Renal cortical epithelial cell (primary cell): ENCODE measurements around the gene KCNMB1. TPM values are rescaled to one million over a fixed set of nuclear protein-coding genes. Genes with fewer than 3 reads are reported as not detected.

Experiments used
- DNase-seq: peaks from one replicate; pipeline ENCODE4 v3.0.0-alpha.2; 2011; ENCODE audit warnings: low read depth
- total RNA-seq: library from RNA; depleted of rRNA; stranded (reverse); fragments of >200 nt; gene quantifications from 2 replicates; pipeline ENCODE4 v1.2.3, GENCODE V29; 2014

KCNMB1 gene
- total RNA-seq, 1 donor from 2014 or later = not detected

GRCh38 chr5:170414786-170415185 lies 25.6 kb upstream of the KCNMB1 start:
- no peak for DNase-seq

DNA sequence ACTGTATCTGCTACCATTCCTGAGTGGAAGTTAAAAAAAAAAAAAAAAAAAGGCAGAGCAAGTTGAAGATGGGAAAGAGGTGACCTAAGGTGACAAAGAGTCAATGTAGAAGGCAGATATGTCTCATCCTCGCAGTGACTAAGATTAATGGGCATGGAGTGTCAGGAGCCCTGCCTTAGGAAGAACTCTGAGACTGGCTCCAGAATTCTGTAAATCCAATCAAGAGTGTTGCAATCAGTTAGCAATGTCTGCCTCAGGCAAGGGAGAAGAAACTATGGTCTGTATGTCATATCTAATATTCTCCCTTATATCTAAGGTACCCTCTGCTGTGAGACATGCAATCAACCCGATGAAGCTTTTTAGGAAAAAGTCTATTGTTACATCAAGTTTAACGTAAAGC lies 24.7 kb upstream of the KCNMB1 start:
- no peak for DNase-seq

GRCh38 chr5:170411100-170411499 lies 21.9 kb upstream of the KCNMB1 start:
- DNase-seq = no peak

GRCh38 chr5:170410401-170410800 lies 21.2 kb upstream of the KCNMB1 start:
- DNase-seq = no peak

DNA sequence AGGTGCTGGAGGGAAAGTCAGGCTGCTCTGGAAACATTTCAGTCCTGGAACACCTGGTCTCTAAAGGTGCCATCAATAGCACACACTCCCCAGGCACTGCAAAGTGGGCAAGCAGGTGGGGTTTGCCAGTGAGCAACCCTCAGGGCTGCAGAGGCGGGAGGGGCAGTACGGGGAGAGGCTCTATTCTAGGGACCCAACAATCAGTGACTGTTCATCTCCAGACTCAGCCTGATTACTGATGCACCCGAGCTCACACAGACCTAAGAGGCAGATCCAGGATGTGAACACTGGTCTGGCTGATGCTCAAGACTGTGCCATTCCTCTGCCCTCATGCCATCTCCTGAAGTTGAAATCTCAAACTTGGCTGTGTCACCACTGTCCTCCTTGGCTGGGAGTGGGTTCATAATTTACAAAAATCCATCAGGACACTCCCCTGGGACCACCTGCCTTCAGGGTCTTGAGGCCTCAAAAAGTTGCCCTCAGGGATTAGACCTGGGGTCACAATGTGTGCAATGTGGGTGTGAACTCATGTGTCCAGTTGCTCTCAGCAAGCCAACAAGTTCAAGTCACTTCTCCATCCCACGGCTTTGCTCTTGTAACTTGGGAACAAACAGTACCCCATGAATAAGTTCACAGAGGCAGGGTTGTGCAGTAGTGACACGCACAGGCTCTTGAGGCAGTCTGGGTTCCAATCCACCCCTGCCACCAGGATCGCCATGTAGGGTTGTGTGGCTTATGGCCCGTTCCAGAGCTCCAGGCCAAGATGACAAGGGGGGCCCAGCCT lies 19.9 kb upstream of the KCNMB1 start:
- DNase-seq = no peak

- DNase-seq = no peak
Observed at GRCh38 chr5:170408226-170408625, 19.1 kb upstream of the KCNMB1 start.

DNA sequence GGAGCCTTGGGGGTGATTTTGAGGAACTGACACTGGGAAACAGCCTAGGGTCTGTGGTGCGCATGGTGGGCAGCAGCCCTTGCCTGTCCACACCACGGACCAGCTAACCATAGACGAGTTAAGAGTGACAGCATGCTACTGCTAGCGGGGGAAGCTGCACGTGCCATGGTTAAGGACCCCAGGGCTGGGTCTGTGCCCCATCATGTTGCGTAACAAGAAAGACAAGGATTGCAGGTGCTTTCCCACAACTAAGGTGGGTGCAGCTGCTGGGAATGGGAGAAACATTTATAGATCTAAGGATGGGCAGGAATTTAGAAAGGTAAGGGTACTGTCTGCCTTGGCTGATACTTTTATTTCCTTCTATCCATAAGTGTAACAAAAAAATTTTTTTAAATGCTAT lies 17.9 kb upstream of the KCNMB1 start:
- DNase-seq = no peak

DNA sequence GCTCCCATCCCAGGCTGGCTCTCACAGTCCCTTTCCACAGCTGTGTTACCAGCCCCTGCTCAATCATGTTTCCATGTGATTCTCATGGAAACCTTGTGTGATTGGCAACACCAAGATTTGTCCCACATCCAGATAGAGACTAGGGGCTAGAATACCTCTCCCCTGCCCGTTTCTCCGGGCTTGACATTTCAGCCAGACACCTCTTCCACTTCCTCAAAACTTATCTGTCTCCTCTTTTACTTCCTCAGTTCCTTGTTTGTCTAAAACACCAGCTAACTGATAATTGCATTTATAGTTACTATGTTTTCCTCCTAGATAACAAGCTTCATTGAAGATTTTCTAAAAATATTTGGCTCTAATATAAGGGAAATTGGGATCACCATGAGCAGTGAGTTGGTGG lies 16.6 kb upstream of the KCNMB1 start:
- no peak for DNase-seq

GRCh38 chr5:170404398-170404797 lies 15.2 kb upstream of the KCNMB1 start:
- no peak for DNase-seq

- DNase-seq = no peak
Observed at GRCh38 chr5:170403675-170404074, 14.5 kb upstream of the KCNMB1 start.

DNA sequence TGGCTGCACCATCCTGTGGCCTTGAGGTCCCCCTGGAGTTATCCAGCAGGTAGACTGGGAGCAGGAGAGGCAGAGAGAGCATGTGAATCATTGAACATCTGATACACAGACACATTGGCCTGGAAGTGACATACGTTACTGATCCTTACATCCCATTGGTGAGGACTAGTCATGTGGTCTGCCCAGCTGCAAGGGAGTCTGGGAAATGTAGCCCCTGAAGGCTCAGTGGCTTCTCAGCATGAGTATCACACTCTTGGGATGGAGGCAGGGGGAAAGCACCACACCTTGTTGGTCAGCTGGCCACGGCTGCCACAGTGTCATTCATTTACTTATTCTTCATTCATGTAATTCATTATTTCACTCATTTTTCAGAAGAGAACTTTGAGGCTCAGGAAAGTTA lies 13.3 kb upstream of the KCNMB1 start:
- DNase-seq = no peak

- DNase-seq = no peak
Observed at GRCh38 chr5:170397059-170397458, 7.9 kb upstream of the KCNMB1 start.

DNA sequence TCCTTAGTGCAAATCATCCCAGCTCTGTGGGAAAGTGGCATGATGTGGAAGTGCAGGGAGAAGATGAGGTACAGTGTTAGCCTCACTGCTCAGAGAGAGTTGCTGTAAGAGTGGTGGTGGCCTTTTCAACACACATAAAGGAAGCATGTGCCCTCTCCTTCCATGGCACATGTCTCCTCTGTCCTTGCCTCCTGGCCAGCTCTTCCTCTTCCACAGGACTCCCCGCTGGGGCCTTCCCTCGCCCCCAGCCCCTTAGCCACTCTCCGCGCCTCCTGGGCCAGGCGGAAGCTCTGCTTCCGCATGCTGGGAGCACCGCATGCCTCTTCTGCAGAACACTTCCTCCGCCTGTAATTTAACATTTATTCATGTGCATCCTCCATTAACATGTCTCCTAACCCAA lies 4.8 kb upstream of the KCNMB1 start:
- DNase-seq = no peak

GRCh38 chr5:170393235-170393634 lies 4.1 kb upstream of the KCNMB1 start:
- no peak for DNase-seq

DNA sequence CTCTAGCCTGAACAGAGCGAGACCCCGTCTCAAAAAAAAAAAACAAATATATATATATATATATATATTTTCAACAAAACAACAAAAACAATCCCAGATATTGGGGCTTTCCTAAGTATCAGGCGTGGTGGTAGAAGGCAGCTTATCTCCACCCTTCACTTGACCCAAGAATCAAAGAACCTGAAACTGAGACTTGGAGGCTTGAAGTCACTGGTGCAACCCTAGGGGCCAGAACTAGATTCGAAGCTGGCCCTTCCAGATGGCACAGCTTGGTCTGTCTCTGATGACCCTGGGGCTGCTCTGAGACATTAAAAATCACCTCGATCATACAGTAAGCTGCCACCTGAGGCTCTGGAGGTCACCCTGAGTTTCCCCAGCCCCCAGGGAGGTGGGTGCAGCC lies 1.3 kb upstream of the KCNMB1 start:
- no peak for DNase-seq

DNA sequence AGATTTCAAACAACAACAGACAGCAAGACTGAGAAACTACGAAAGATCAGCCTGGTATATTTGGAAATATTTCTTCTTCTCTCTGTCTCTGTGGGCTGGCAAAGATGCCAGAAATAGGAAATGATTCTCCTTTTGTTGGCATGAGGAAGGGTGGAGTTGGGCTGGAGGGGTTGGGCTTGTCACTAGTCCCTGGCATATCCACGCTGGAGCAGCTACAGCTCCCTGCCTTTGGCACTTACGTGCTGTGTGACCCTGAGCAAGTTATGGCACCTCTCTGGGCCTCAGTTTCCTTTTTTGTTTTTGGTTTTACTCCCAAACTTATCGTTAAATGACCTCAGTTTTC lies 354 bp upstream of the KCNMB1 start:
- DNase-seq = no peak

DNA sequence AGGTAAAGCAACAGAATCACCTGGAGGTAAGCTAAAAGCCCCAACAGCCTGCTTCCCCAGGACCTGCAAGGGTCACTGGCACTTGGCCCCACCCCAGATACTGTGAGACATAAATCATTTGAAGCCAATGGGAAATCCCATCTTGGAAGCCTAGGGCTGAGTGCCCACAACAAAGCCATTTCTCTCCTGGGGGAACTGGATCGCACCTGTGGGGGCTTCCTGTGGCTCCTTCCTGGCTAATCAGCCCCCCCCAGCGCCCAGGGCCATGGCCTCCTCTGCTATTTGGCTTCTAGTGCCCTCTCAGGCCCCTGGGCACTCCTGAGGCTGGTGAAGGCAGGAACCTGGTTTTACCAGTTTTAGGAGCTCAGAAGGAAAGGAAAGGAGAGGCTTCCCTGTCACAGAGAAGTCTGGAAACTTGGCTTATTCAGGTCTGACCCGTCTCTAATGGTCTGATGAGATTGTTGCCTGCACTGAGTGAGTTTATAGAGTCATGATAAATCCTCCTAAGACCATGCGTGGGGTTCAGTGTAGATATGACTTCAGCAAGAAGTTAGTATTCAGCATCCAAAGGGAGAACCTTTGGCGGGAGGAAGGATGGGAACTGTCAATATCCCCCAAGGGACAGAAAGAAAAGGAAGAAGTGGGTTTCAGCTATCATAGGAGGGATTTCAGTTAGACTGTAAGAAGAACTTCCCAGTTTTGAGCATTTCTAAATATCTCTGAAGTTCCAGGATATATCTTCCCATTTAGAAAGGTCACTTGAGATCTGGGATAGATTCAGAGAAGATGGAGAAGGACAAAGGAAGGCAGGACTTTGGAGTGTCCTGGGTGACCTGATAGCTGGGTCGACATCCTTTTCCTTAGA lies 1.2 kb downstream of the KCNMB1 start:
- DNase-seq = no peak

GRCh38 chr5:170386743-170387395 lies 2.3 kb downstream of the KCNMB1 start:
- DNase-seq = no peak

DNA sequence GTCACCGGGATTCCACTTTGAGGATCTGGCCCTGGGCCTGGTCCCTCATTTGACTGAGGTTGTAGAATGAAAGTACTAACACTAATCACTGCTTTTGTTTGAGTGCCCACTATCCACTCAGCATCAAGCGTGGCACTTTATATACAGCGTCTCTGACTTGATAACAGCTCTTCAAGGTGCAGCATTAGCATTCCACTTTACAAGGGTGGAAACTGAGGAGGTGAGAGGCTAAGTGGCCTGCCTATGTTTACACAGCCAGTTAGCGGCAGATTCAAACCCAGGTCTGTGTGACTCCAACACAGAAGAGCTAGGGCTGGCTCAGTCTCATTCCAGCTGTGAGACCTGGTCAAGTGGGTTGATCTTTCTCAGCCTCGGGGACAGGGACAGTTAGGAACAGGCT lies 5.9 kb downstream of the KCNMB1 start:
- DNase-seq = no peak

GRCh38 chr5:170382790-170383189 lies 6.4 kb downstream of the KCNMB1 start:
- DNase-seq = no peak

- no peak for DNase-seq
Observed at GRCh38 chr5:170380361-170380951, 8.7 kb downstream of the KCNMB1 start.

DNA sequence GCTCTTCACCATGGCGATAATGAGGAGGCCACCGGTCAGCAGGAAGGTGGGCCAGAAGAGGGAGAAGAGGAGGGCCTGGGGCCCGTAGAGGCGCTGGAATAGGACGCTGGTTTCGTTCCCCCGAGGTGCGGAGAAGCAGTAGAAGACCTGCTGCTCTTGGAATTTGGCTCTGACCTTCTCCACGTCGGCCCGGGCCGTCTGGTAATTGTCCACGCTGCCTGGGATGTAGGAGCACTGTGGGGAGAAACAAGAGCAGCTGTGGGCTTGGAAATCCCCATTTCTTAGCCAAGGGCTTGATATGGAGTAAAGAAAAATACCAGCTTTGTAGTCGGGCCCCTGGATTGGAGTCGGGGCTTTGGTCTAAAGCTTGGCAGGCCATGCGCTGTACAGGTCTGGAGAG lies 10.4 kb downstream of the KCNMB1 start:
- no peak for DNase-seq
